Measurements from ENCODE around the gene RHBDL1. TPM values are rescaled to one million over a fixed set of nuclear protein-coding genes. Genes with fewer than 3 reads are reported as not detected.
A peak's percentile ranks its signal among the peaks of the same experiment; 100 is the strongest.

The RHBDL1 gene
- total RNA-seq, 1 donor from 2014 or later: 1.7 TPM

DNA sequence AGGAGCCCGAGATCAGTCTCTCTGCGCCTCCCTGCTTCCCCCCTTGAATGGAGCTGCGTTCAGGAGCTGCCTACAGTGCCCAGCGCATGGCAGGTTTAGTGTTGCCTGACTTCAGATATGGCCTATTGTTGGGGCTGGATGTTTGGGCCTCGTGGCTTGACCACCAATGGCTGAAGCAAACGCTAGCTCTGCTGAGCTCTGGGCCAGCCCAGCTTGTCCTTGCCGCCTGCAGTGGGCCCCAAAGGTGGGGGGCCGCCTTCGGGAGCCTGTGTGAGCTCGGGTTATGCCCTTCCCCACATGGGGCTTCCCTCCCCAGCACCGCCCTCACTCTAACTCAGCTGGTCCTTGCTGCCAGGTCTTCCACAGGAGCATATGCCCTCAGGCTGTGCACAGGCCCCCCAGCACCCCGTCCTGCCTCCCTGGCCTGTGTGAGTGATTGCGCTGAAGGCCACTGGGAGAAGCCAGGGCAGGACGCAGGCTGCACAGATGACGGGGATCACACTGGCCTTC, 37.4 kb upstream of the RHBDL1 start:
- intact Hi-C loops (cut with DNase I): no loop called here
- Histone ChIP-seq H3K36me3 (no peaks in the 10 kb centered on the region), H3K4me3 (peak overlapping the region in 1 of 2 donors; percentile 96), H3K27ac (no peak overlapping the region), H3K27me3 (no peaks in the 10 kb centered on the region), H3K4me1 (peaks cover 45% of the 10 kb centered on the region), H3K9me3 (no peaks in the 10 kb centered on the region)
- DNase-seq (ENCODE audit: extremely low spot score in 2 of 2): no peak
- TF ChIP-seq, protein P1, sequence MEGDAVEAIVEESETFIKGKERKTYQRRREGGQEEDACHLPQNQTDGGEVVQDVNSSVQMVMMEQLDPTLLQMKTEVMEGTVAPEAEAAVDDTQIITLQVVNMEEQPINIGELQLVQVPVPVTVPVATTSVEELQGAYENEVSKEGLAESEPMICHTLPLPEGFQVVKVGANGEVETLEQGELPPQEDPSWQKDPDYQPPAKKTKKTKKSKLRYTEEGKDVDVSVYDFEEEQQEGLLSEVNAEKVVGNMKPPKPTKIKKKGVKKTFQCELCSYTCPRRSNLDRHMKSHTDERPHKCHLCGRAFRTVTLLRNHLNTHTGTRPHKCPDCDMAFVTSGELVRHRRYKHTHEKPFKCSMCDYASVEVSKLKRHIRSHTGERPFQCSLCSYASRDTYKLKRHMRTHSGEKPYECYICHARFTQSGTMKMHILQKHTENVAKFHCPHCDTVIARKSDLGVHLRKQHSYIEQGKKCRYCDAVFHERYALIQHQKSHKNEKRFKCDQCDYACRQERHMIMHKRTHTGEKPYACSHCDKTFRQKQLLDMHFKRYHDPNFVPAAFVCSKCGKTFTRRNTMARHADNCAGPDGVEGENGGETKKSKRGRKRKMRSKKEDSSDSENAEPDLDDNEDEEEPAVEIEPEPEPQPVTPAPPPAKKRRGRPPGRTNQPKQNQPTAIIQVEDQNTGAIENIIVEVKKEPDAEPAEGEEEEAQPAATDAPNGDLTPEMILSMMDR (IDR thresholded peaks at IDR 0.05): no peak
- no peak for TF ChIP-seq POLR2AphosphoS5 (IDR thresholded peaks at IDR 0.05; ENCODE audit: insufficient read depth in 1 of 2, low read depth in 1 of 2)
- TF ChIP-seq POLR2A (IDR thresholded peaks at IDR 0.05): no peak

DNA sequence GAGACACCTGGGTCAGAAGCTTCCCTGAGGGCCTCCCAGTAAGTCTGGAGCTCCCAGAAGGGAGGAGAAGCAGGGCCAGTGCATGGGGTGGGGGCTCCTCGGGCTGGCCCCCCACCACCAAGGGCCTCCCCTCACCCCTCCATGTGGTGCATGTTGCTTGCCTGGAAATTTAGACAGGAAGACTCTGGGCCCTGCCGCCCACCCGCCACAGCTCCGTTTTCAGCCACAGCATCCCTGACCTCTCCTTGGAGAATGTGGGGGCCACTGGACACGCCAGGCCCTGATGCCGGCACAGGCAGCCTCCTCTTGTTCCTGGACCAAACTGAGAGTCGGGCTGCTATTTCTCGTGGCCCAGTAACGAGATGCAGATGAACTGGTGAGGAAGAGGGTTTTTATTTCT, 36.6 kb upstream of the RHBDL1 start:
- H3K27ac ChIP-seq: no peak overlapping the region

DNA sequence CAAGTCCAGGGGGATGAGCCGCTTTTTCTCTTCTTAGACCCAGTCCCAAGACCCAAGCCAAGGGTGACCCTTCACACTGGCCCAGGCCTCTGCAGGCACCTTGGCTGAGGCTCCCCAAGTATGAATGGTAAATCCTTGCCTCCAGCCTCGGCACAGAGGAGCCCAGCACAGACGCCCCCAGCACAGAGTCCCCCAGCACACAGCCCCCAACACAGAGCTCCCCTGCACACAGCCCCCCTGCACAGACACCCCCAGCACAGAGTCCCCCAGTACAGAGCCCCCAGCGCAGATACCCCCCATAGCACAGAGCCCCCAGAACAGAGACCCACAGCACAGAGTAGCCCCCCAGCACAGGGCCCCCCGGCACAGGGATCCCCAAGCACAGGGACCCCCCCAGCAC, 34.9 kb upstream of the RHBDL1 start:
- intact Hi-C loops (cut with DNase I): loop anchor here (10.0 kb wide), 1 partner anchor 256 kb away; the partner anchor contains the start of gene PGAP6
- DNase-seq (ENCODE audit: extremely low spot score in 2 of 2): no peak
- Histone ChIP-seq H3K27me3 (no peaks in the 10 kb centered on the region), H3K4me1 (peaks cover 46% of the 10 kb centered on the region), H3K4me3 (no peak overlapping the region), H3K27ac (peak overlapping the region; percentile 80), H3K36me3 (no peaks in the 10 kb centered on the region), H3K9me3 (no peaks in the 10 kb centered on the region)
- TF ChIP-seq POLR2A (IDR thresholded peaks at IDR 0.05) (no peak), POLR2AphosphoS5 (IDR thresholded peaks at IDR 0.05; ENCODE audit: insufficient read depth in 1 of 2, low read depth in 1 of 2) (no peak)
- TF ChIP-seq, protein P1 (IDR thresholded peaks at IDR 0.05): no peak

More for the DNA sequence above, 36.6 kb upstream of the RHBDL1 start:
- TF ChIP-seq, protein P1 (IDR thresholded peaks at IDR 0.05): no peak
- TF ChIP-seq POLR2A (IDR thresholded peaks at IDR 0.05) (no peak), POLR2AphosphoS5 (IDR thresholded peaks at IDR 0.05; ENCODE audit: insufficient read depth in 1 of 2, low read depth in 1 of 2) (no peak)
- no peak for DNase-seq (ENCODE audit: extremely low spot score in 2 of 2)
- no peaks in the 10 kb centered on the region for H3K27me3 ChIP-seq
- H3K4me1 ChIP-seq: peaks cover 52% of the 10 kb centered on the region
- intact Hi-C loops (cut with DNase I): no loop called here
- no peak overlapping the region for H3K4me3 ChIP-seq
- H3K9me3 ChIP-seq: no peaks in the 10 kb centered on the region
- no peaks in the 10 kb centered on the region for H3K36me3 ChIP-seq

DNA sequence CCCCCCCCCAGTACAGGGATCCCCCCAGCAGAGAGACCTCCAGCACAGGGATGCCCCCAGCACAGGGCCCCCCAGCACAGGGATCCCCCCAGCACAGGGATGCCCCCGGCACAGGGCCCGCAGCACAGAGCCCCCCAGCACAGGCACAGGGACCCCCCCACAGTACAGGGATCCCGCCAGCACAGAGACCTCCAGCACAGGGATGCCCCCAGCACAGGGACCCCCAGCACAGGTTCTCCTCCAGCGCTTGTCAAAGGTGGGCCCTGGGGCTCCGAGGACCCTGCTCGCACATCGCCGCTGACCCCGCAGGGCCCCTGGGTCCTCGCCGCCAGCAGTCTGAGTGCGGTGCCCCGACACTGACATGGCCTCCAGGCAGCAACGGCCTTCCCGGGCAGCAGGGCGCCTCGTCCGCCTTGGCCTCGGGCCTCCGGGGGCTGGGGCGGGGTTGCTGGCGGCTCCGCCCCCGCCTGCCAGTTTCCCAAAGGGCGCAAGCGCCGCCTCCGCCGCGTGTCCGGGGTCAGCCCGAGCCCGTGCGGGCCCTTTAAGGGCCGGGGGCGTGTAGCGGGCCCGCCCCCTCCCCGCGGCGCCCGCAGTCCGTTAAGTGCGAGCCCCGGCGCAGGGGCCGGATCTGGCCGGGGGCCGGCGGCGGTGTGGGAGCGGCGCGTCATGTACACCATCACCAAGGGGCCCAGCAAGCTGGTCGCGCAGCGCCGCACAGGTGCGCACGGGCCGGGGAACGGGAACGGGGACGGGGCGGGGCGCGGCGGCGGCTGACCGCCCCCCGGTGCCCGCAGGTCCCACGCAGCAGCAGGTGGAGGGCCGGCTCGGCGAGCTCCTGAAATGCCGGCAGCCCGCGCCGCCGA, 33.9 kb upstream of the RHBDL1 start, which contains the start of gene MCRIP2:
Gene MCRIP2 (plus strand): TSS at position 503 of the 863 bp plus-strand sequence. CDS start 164 bp downstream, at position 667.
- Histone ChIP-seq H3K27ac (peak within 1 kb of the TSS; percentile 80), H3K4me1 (peaks cover 53% of the 10 kb centered on the region), H3K27me3 (no peaks in the 10 kb centered on the region), H3K9me3 (no peaks in the 10 kb centered on the region), H3K4me3 (peak within 1 kb of the TSS; percentile 59 to 83), H3K36me3 (no peaks in the 10 kb centered on the region)
- TF ChIP-seq POLR2AphosphoS5 (IDR thresholded peaks at IDR 0.05; ENCODE audit: insufficient read depth in 1 of 2, low read depth in 1 of 2): peak in 1 of 2 donors; percentile 52
- peak in 1 of 2 donors; percentile 23 for TF ChIP-seq POLR2A (IDR thresholded peaks at IDR 0.05)
- TF ChIP-seq, protein P1 (IDR thresholded peaks at IDR 0.05): no peak
- no peak for DNase-seq (ENCODE audit: extremely low spot score in 2 of 2)
- intact Hi-C loops (cut with DNase I): loop anchor here (10.0 kb wide), 1 partner anchor 257 kb away; the partner anchor contains the start of gene PGAP6

Data from vagina (tissue), 2 donors.